PC-3 (cell line): ENCODE data around the gene CPEB4. TPM values are rescaled to one million over a fixed set of nuclear protein-coding genes. Genes with fewer than 3 reads are reported as not detected.

Experiments
- ATAC-seq: fragments of 200-7000 bp; cut with Tn5 transposase; 2 replicates; pipeline ENCODE4 v1.9.1; 2020; ENCODE audit warnings: mild to moderate bottlenecking, moderate library complexity
- BruUV-seq: library from RNA; stranded (reverse); fragments of 400-500 nt; replicated peaks from 2 replicates; lab custom pipeline; 2021; lab: Mats Ljungman, UMichigan
- CTCF ChIA-PET: fragments of 300-600 bp; sonication (Branson Sonifier 250); formaldehyde crosslinking; loops from one replicate; lab custom pipeline; 2022; ENCODE audit warnings: antibody characterized with exemption; lab: Charles Lee
- POLR2A ChIA-PET: fragments of 300-600 bp; sonication (Branson Sonifier 250); formaldehyde crosslinking; loops from one replicate; lab custom pipeline; 2022; ENCODE audit warnings: antibody characterized with exemption; ENCODE audit not compliant: unreplicated experiment; lab: Charles Lee
- DNase-seq: peaks from one replicate; pipeline ENCODE4 v3.0.0-alpha.2; 2015
- H2AFZ ChIP-seq: fragments of 300-600 bp; sonication (generic); 2 replicates; pipeline ENCODE4 v1.6.0; 2016; ENCODE audit warnings: antibody characterized with exemption, low read length
- H3F3A ChIP-seq: fragments of 300-600 bp; sonication (generic); one replicate; pipeline ENCODE4 v1.6.0; 2017; ENCODE audit warnings: antibody characterized with exemption, low read length, control low read depth, mild to moderate bottlenecking; ENCODE audit not compliant: unreplicated experiment
- H3K27ac ChIP-seq: fragments of 300-600 bp; sonication (generic); 2 replicates; pipeline ENCODE4 v1.5.1; 2016; ENCODE audit warnings: mild to moderate bottlenecking, low read length
- H3K27me3 ChIP-seq: fragments of 300-600 bp; sonication (generic); 2 replicates; pipeline ENCODE4 v1.6.1; 2016; ENCODE audit warnings: low read length, mixed read lengths
- H3K36me3 ChIP-seq: fragments of 300-600 bp; sonication (generic); 2 replicates; pipeline ENCODE4 v1.6.1; 2016; ENCODE audit warnings: low read depth, mixed run types, low read length, mixed read lengths
- H3K4me1 ChIP-seq: fragments of 300-600 bp; sonication (generic); 2 replicates; pipeline ENCODE4 v1.5.1; 2016; ENCODE audit warnings: low read length; ENCODE audit not compliant: insufficient read depth
- H3K4me2 ChIP-seq: fragments of 300-600 bp; sonication (generic); 2 replicates; pipeline ENCODE4 v1.6.0; 2016; ENCODE audit warnings: low read length
- H3K4me3 ChIP-seq: fragments of 300-600 bp; sonication (generic); 2 replicates; pipeline ENCODE4 v1.5.1; 2016; ENCODE audit warnings: mild to moderate bottlenecking, low read length, mixed read lengths
- H3K79me2 ChIP-seq: fragments of 300-600 bp; sonication (generic); 2 replicates; pipeline ENCODE4 v1.6.1; 2017; ENCODE audit warnings: low read length, mixed read lengths
- H3K9ac ChIP-seq: fragments of 300-600 bp; sonication (generic); 2 replicates; pipeline ENCODE4 v1.6.0; 2016; ENCODE audit warnings: mild to moderate bottlenecking, low read length
- H3K9me2 ChIP-seq: fragments of 300-600 bp; sonication (generic); replicated peaks from 2 replicates; pipeline ENCODE4 v1.6.1; 2016; ENCODE audit warnings: mixed run types, low read length, mixed read lengths
- H3K9me3 ChIP-seq: fragments of 300-600 bp; sonication (generic); 2 replicates; pipeline ENCODE4 v1.6.1; 2016; ENCODE audit warnings: low read length, mixed read lengths
- H4K20me1 ChIP-seq: fragments of 300-600 bp; sonication (generic); 2 replicates; pipeline ENCODE4 v1.6.1; 2016; ENCODE audit warnings: low read length, mixed read lengths
- CTCF ChIP-seq: fragments of 300-600 bp; sonication (generic); conservative IDR thresholded peaks from 2 replicates; pipeline ENCODE4 v1.5.1; 2017; ENCODE audit warnings: antibody characterized with exemption, low read depth, mild to moderate bottlenecking, low read length
- EZH2 ChIP-seq: fragments of 300-600 bp; sonication (generic); IDR thresholded peaks from one replicate; pipeline ENCODE4 v1.6.1; 2017; ENCODE audit warnings: antibody characterized with exemption, mild to moderate bottlenecking, low read length; ENCODE audit not compliant: unreplicated experiment
- EZH2phosphoT487 ChIP-seq: fragments of 300-600 bp; sonication (generic); IDR thresholded peaks from 2 replicates; pipeline ENCODE4 v1.6.1; 2018; ENCODE audit warnings: mild to moderate bottlenecking, antibody characterized with exemption, low read length, borderline replicate concordance
- intact Hi-C: fragments of 100-400 bp; cut with micrococcal nuclease; formaldehyde crosslinking; loops from 2 replicates; pipeline ENCODE4 v1.9.0; 2023
- total RNA-seq: library from RNA; depleted of rRNA; stranded (reverse); fragments of >200 nt; gene quantifications from 2 replicates; pipeline ENCODE4 v1.2.3, GENCODE V29; 2014

The CPEB4 gene
- total RNA-seq, 1 experiment from 2014 or later, result 37.0 TPM

GRCh38 chr5:173866858-173867679 lies 21.1 kb upstream of the CPEB4 start:
- ChIA-PET POLR2A (no interaction called here), CTCF (no interaction called here)
- Histone ChIP-seq H3K9ac (no peak overlapping the region), H2AFZ (no peak overlapping the region), H3K4me1 (peaks cover 27% of the 10 kb centered on the region), H3F3A (no peaks in the 10 kb centered on the region), H3K4me3 (no peak overlapping the region), H4K20me1 (no peaks in the 10 kb centered on the region), H3K9me2 (no peaks in the 10 kb centered on the region), H3K9me3 (no peaks in the 10 kb centered on the region), H3K36me3 (no peaks in the 10 kb centered on the region), H3K79me2 (no peaks in the 10 kb centered on the region), H3K4me2 (peak overlapping the region; percentile 67), H3K27ac (peak overlapping the region; percentile 80), H3K27me3 (no peaks in the 10 kb centered on the region)
- DNase-seq, result no peak
- no peak for ATAC-seq
- intact Hi-C loops, result loop anchor here (5.0 kb wide), 1 partner anchor 45 kb away; no protein-coding TSS in a partner anchor
- TF ChIP-seq CTCF (no peak), EZH2 (no peak), EZH2phosphoT487 (no peak)
- no TSS peak for BruUV-seq

GRCh38 chr5:173868096-173868880 lies 19.9 kb upstream of the CPEB4 start:
- ChIA-PET CTCF (interaction anchor here (0.7 kb wide), 1 partner anchor 9 kb away, joined by 3 read pairs; no protein-coding TSS in a partner anchor), POLR2A (no interaction called here)
- Histone ChIP-seq H3K27me3 (no peaks in the 10 kb centered on the region), H2AFZ (peak overlapping the region; percentile 60), H3K9me3 (no peaks in the 10 kb centered on the region), H3K36me3 (no peaks in the 10 kb centered on the region), H3K79me2 (no peaks in the 10 kb centered on the region), H4K20me1 (no peaks in the 10 kb centered on the region), H3K4me1 (peaks cover 27% of the 10 kb centered on the region), H3K4me2 (peak overlapping the region; percentile 67), H3K27ac (peak overlapping the region; percentile 80), H3F3A (no peaks in the 10 kb centered on the region), H3K4me3 (peak overlapping the region; percentile 5; the same call in 1 of the 2 replicates), H3K9me2 (no peaks in the 10 kb centered on the region), H3K9ac (peak overlapping the region; percentile 20; the same call in 1 of the 2 replicates)
- ATAC-seq, result peak; percentile 77
- no peak for TF ChIP-seq EZH2
- no peak for TF ChIP-seq EZH2phosphoT487
- no peak for TF ChIP-seq CTCF
- peak; percentile 95 for DNase-seq
- intact Hi-C loops, result loop anchor here (5.0 kb wide), 1 partner anchor 46 kb away; no protein-coding TSS in a partner anchor
- no TSS peak for BruUV-seq
